Stomach (tissue), 4 donors: ENCODE data around the gene TBXAS1.

Experiments
- CTCF ChIP-seq, 7 experiments: fragments of 450-650 bp in 4 of 7; fragments of 200-600 bp in 3 of 7; sonication (generic) in 3 of 7; IDR thresholded peaks; one replicate each; pipeline ENCODE4 v1.5.1; 2016 to 2019; ENCODE audit warnings: antibody characterized with exemption in 7 of 7, control low read depth in 2 of 7, mild to moderate bottlenecking in 1 of 7
- POLR2A ChIP-seq, 4 donors: fragments of 450-650 bp; IDR thresholded peaks; one replicate each; pipeline ENCODE4 v1.6.1; 2016; ENCODE audit warnings: antibody characterized with exemption in 4 of 4, control low read depth in 2 of 4, mild to moderate bottlenecking in 1 of 4, moderate library complexity in 1 of 4
- POLR2AphosphoS5 ChIP-seq, 3 donors: sonication (generic); formaldehyde crosslinking; IDR thresholded peaks; one replicate each; pipeline ENCODE4 v1.6.1; 2016; ENCODE audit warnings: antibody characterized with exemption in 3 of 3

GRCh38 chr7:140016540-140016939, 187.5 kb downstream of the TBXAS1 start:
- TF ChIP-seq CTCF (IDR thresholded peaks at IDR 0.05) (no peak), POLR2AphosphoS5 (IDR thresholded peaks at IDR 0.05) (no peak), POLR2A (IDR thresholded peaks at IDR 0.05) (no peak)
